HG02642 (cell line): ENCODE measurements around the gene TMEM54.

Experiments used
- ATAC-seq: cut with Tn5 transposase; IDR thresholded peaks from one replicate; pipeline ENCODE4 v1.9.1; 2021; ENCODE audit warnings: mild to moderate bottlenecking; ENCODE audit not compliant: unreplicated experiment, poor library complexity

Gene TMEM54

GRCh38 chr1:32900956-32901822, at the start of gene TMEM54:
Gene TMEM54 (minus strand): TSS chr1:32901389. CDS start chr1:32901238, 151 bp downstream.
- no peak for ATAC-seq

DNA sequence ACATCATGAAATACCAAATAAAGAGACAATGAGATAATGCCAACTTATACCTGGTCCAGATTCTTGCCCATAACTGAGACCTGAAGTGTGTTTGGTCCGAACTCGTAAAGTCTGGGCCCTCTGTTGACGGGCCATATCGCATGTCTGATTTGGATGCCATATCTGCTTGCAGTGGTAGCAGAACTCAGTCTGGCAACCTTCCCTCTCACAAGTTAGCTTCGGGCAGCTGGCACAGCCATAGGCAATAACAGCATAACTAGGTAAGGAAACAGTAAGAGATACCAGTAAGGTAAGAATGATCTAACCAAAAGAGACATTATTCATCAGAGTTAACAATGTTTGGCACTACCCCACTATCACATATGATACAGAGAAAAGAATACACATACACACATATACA, 48.3 kb upstream of the TMEM54 start:
- no peak for ATAC-seq

GRCh38 chr1:32948905-32949304, 47.7 kb upstream of the TMEM54 start:
- no peak for ATAC-seq

- no peak for ATAC-seq
Measured at GRCh38 chr1:32948390-32948722, 47.2 kb upstream of the TMEM54 start.

DNA sequence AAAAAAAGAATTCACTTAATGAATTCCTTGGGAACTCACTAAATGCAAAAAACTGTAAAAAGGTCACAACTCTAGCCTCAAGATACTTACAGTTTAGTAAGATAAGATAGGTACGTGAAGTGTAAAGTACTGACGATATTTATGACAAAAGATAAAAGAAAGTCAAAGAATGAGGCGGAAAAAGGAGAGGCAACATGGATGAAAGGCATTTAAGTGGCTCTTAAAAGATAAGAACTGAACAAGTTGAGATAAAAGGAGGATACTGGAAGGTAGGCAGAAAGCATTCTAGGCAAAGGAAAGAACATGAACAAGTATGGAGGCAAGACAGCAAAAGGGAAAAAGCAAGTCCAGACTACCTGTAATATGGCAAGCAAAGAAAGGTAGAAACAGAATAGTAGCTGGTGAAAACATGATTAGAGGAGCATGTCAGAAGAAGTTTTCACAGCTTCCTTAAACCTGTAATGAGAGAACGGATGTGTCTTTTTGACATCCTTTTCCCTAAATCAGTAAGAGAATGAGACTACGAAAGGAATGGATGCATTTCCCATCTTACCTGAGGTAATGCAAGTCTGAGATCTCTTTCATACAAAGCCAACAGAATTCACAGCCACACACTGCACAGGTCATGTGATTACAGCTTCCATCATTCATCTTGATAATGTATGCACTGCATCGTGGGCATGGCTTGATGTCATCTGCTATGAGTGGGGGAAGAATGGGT, 46.6 kb upstream of the TMEM54 start:
- ATAC-seq: no peak

GRCh38 chr1:32946413-32946812, 45.2 kb upstream of the TMEM54 start:
- ATAC-seq: no peak

GRCh38 chr1:32944180-32944579, 43.0 kb upstream of the TMEM54 start:
- no peak for ATAC-seq

GRCh38 chr1:32939655-32940371, 38.6 kb upstream of the TMEM54 start:
- no peak for ATAC-seq

DNA sequence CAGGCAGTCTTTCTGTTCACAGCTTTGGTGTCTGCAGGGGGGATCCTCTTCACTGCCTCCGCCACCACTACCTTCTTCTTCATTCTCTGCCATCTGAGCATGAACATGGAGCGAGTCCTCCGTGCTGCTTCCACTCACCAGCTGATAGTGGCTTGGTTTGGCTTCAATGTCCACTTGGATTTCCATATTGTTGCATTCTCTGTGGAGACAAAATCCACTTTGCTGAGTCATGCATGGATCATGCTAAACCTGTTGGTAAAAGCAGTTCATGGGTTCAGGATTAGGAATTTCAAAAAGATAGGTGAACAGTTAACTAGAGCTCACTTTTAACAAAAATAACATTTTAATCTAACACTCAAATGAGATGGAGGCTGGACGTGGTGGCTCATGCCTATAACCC, 35.9 kb upstream of the TMEM54 start:
- ATAC-seq: no peak

DNA sequence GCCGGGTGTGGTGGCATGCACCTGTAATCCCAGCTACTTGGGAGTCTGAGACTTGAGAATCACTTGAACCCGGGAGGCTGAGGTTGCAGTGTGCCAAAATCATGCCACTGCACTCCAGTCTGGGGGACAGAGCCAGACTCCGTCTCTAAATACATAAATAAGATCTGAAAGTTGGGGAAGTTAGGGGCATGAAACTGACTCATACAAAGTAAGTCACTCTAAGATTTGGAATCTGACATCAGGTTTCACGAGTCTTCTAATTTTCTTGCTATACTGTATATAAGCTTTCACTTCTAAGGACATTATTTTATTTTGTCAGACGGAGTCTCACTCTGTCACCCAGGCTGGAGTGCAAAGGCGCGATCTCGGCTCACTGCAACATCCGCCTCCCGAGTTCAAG, 33.3 kb upstream of the TMEM54 start:
- no peak for ATAC-seq

GRCh38 chr1:32933742-32934322, 32.6 kb upstream of the TMEM54 start:
- ATAC-seq: no peak

GRCh38 chr1:32931760-32932159, 30.6 kb upstream of the TMEM54 start:
- ATAC-seq: no peak

DNA sequence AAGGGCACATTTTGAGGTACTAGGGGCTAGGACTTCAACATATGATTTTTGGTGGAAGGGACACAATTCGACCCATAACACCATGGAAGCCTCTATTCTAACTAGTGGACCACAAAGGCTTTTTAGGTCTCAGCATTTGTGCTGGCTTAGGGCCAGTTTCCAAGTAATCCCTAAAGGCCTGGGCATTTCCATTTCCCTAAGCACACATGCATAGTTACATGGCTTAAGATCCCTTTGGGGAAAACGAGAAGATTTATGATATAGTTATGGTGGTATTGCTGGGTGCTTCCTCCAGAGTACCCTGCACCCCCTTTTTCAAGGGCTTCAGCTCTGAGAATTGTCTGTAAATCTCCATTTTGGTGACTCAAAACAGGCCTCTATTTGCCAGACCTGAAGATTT, 28.2 kb upstream of the TMEM54 start:
- ATAC-seq: no peak

GRCh38 chr1:32928715-32929114, 27.5 kb upstream of the TMEM54 start:
- no peak for ATAC-seq

- ATAC-seq: no peak
Measured at GRCh38 chr1:32928285-32928684, 27.1 kb upstream of the TMEM54 start.

DNA sequence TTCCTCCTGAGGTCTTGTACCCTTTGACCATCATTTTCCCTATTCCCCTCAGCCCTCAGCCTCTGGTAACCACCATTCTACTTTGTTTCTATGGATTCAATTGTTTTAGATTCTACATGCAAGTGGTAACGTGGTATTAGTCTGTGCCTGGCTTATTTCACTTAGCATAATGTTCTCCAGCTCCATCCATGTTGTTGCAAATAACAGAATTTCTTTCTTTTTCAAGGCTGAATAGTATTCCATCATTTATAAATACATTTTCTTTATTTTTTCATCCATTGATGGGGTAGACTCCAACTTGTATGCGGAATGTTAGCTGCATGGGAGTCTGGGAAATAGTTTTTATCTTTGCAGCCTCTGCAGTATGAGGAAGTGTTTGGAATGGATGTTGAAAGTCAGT, 26.3 kb upstream of the TMEM54 start:
- no peak for ATAC-seq

- no peak for ATAC-seq
Measured at GRCh38 chr1:32926562-32926961, 25.4 kb upstream of the TMEM54 start.

GRCh38 chr1:32925403-32926162, 24.4 kb upstream of the TMEM54 start:
- no peak for ATAC-seq

DNA sequence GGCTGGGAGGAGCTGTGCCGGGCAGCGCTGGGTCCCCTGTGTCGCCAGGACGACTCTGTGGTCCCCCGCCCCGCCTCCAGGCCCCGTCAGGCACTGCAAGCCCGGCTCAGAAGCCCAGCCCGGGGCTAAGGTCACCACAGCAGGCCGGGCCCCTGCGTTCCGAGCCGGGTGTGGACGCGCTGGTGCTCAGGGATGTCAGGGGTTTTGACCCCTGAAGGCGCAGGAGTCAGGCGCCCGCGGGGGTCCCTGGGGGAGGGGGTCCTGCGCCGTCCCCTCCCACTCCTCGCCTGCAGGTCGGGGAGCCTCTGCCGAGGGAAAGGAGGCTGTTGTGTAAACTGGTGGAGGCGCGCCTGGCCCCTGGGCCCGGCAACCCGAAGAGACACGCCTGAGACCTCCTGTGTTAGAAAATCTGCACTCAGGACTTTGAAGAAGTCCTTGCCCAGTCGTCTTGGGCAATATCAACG, 23.7 kb upstream of the TMEM54 start:
- ATAC-seq: no peak

DNA sequence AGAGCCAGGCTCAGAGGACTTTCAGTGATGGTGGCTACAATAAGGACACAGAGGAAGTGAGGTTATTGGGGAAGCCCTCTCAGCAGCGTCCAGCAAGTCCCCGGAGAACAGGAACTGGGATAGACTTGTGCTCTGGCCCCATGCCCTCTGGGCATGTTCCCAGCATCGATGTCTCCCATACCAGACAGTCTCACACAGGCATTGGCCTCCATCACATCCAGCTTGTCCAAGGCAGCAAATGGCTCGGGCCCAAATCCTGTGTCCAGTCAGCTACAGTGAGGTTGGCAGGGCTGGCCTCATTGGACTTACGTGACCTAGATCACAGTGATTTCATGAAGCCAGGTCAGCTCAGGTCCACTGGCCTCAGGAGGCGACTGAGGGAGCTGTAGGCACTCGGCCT, 19.6 kb upstream of the TMEM54 start:
- ATAC-seq: no peak
